Spleen (tissue), 7 donors: ENCODE results near the gene IKBKE.

ENCODE experiments used
- POLR2A ChIP-seq, 3 donors: fragments of 450-650 bp; IDR thresholded peaks; one replicate each; pipeline ENCODE4 v1.5.1; 2017; ENCODE audit warnings: antibody characterized with exemption in 3 of 3, mild to moderate bottlenecking in 1 of 3
- TF ChIP-seq, protein P1 (sequence below), 11 experiments: fragments of 200-600 bp in 7 of 11; fragments of 450-650 bp in 4 of 11; sonication (generic) in 4 of 11; IDR thresholded peaks in 8 of 11; conservative IDR thresholded peaks in 3 of 11; 1 replicate in 7 of 11; 2 replicates in 4 of 11; pipeline versions ENCODE4 v1.4.0 to v1.8.0; 2016 to 2021; ENCODE audit warnings: antibody characterized with exemption in 11 of 11, inconsistent platforms in 4 of 11, mild to moderate bottlenecking in 1 of 11
- donor health status: DM: no; HTN: no; CAD: no; lungs with moderate emphysema.
- donor health status: DM: no; HTN: no; CAD: no.
- donor health status: DM: no; HTN: no; CAD: no.

DNA sequence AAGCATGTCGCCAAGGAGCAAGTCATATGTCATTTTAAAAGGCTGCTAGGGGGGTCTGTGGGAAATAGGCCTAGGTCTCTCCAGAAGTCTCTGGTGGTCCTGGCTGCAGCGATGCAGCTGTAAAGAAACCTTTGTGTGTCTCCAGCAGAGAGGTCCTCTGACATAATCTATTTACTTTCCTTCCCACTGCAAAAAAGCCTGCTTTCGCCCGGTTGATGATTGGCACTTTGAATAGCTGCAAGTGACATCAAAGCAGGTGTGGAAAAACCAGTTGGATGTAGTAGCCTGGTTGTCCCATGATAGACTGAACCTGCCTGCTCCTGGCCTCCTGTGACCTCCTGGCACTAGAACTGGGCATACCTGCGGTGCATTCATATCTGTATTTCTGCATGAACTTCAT is 50.9 kb downstream of the IKBKE start:
- TF ChIP-seq, protein P1, sequence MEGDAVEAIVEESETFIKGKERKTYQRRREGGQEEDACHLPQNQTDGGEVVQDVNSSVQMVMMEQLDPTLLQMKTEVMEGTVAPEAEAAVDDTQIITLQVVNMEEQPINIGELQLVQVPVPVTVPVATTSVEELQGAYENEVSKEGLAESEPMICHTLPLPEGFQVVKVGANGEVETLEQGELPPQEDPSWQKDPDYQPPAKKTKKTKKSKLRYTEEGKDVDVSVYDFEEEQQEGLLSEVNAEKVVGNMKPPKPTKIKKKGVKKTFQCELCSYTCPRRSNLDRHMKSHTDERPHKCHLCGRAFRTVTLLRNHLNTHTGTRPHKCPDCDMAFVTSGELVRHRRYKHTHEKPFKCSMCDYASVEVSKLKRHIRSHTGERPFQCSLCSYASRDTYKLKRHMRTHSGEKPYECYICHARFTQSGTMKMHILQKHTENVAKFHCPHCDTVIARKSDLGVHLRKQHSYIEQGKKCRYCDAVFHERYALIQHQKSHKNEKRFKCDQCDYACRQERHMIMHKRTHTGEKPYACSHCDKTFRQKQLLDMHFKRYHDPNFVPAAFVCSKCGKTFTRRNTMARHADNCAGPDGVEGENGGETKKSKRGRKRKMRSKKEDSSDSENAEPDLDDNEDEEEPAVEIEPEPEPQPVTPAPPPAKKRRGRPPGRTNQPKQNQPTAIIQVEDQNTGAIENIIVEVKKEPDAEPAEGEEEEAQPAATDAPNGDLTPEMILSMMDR (IDR thresholded peaks at IDR 0.05 in 8 of 11, conservative IDR thresholded peaks at IDR 0.05 in 3 of 11): no peak
- TF ChIP-seq POLR2A (IDR thresholded peaks at IDR 0.05): no peak
